ENCODE results near the gene CIC. TPM values are rescaled to one million over a fixed set of nuclear protein-coding genes. Genes with fewer than 3 reads are reported as not detected.
A peak's percentile ranks its signal among the peaks of the same experiment; 100 is the strongest.

The CIC gene
- total and polyA plus RNA-seq, 9 of the 15 experiments (the other 6 are each of a cell fraction or from before 2014, with no cell fraction given): 0.07 to 44.7 (median 8.6) TPM

DNA sequence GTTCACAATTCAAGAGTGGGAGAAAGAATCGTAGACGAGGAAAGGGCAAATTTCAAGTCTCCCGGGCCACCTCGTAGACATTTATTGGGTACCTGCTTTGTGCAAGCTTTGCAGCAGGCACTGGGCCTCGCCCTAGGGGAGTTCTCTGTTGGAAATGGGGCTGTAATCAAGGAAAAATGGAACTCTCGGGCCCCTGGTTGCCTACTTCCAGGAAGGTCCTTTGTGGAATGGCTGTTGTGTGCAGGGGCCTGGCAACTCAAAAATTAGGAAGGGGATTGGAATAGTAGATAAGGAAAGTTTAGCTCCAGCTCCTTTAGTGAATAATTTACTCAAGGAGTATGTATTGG lies 48.3 kb upstream of the CIC start:
- ATAC-seq (no peak), DNase-seq (ENCODE audit: extremely low read depth in 1 of 4, low spot score in 3 of 4) (no peak), FAIRE-seq (no peak)
- Histone ChIP-seq H2AFZ (ENCODE audit: low read depth, low read length) (no peak overlapping the region), H3K36me3 (ENCODE audit: control insufficient read depth, insufficient read depth, low read length) (peaks cover 37% of the 10 kb centered on the region; the same call in 2 of the 3 replicates), H4K20me1 (replicated peaks; ENCODE audit: control insufficient read depth, insufficient read depth, low read length) (peaks cover 14% of the 10 kb centered on the region), H3K27me3 (ENCODE audit: control insufficient read depth in 2 of 2, insufficient read depth in 2 of 2, low read length in 2 of 2) (no peaks in the 10 kb centered on the region), H3K4me3 (peak overlapping the region; percentile 79), H3K9ac (ENCODE audit: insufficient read depth in 1 of 2, low read depth in 2 of 2, low read length in 2 of 2) (peak overlapping the region; percentile 91 to 97), H3K4me2 (ENCODE audit: insufficient read depth, low read length) (peak overlapping the region; percentile 87), H3K9me1 (ENCODE audit: control insufficient read depth, insufficient read depth, low read length) (peaks cover 6% of the 10 kb centered on the region), H3K79me2 (ENCODE audit: control insufficient read depth, insufficient read depth, low read length) (peaks cover 77% of the 10 kb centered on the region), H3K4me1 (replicated peaks in 1 of 2; ENCODE audit: control insufficient read depth in 2 of 2, insufficient read depth in 2 of 2, low read length in 2 of 2) (peaks cover 21 to 55% of the 10 kb centered on the region in 2 experiments), H3K27ac (ENCODE audit: extremely low read depth, low read depth, low read length) (peak overlapping the region; percentile 89), H3K9me3 (replicated peaks; ENCODE audit: control insufficient read depth, insufficient read depth, low read depth, low read length) (no peaks in the 10 kb centered on the region)
- WGBS (ENCODE audit: insufficient coverage, low coverage, missing lambda C conversion rate): 1% methylated on average over 6 of the region's 6 CpGs
- ChIA-PET CTCF (ENCODE audit: low intra/inter-chr PET ratio) (no interaction called here), POLR2A (interaction anchor here (0.7 to 3.6 kb wide), 4 partner anchors 9 to 1893 kb away, joined by 3 to 28 read pairs (median 4); no protein-coding TSS in a partner anchor)
- intact Hi-C loops (cut with micrococcal nuclease) (loop anchor here (2.0 kb wide), 1 partner anchor 22 kb away; the partner anchor contains the start of gene GSK3A), in situ Hi-C loops (cut with MboI) (no loop called here)
- TF ChIP-seq PCBP1 (IDR thresholded peaks at IDR 0.05; ENCODE audit: low read depth, low read length, poor library complexity, severe bottlenecking) (no peak), EP400 (IDR thresholded peaks at IDR 0.05) (no peak), KAT7 (CRISPR knock-in tag; IDR thresholded peaks at IDR 0.05; ENCODE audit: borderline replicate concordance) (0 out of 2 replicates have a peak, but pooled peaks have one; percentile 57), ARID2 (IDR thresholded peaks at IDR 0.05) (0 out of 2 replicates have a peak, but pooled peaks have one; percentile 9), PTRF (tag; IDR thresholded peaks at IDR 0.05) (no peak), FOXM1 (IDR thresholded peaks at IDR 0.05; ENCODE audit: low read depth) (no peak), FOXM1 (CRISPR knock-in tag; IDR thresholded peaks at IDR 0.05; ENCODE audit: low read depth) (no peak), BRD4 (IDR thresholded peaks at IDR 0.05) (peak; percentile 52; the same call in 1 of the 2 replicates), SAP30 (IDR thresholded peaks at IDR 0.05; ENCODE audit: borderline replicate concordance, insufficient read depth, low read depth, low read length, poor library complexity, severe bottlenecking) (peak; percentile 14)
- TF ChIP-seq, protein P1, sequence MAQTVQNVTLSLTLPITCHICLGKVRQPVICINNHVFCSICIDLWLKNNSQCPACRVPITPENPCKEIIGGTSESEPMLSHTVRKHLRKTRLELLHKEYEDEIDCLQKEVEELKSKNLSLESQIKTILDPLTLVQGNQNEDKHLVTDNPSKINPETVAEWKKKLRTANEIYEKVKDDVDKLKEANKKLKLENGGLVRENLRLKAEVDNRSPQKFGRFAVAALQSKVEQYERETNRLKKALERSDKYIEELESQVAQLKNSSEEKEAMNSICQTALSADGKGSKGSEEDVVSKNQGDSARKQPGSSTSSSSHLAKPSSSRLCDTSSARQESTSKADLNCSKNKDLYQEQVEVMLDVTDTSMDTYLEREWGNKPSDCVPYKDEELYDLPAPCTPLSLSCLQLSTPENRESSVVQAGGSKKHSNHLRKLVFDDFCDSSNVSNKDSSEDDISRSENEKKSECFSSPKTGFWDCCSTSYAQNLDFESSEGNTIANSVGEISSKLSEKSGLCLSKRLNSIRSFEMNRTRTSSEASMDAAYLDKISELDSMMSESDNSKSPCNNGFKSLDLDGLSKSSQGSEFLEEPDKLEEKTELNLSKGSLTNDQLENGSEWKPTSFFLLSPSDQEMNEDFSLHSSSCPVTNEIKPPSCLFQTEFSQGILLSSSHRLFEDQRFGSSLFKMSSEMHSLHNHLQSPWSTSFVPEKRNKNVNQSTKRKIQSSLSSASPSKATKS (CRISPR knock-in tag; IDR thresholded peaks at IDR 0.05): no peak
- BruUV-seq (replicated peaks): no TSS peak
